HEK293T (cell line): ENCODE results near the gene RPTOR.
"Not testable (repeated sequence)": the region's sequence is repeated elsewhere in the genome, so short reads cannot be mapped to it uniquely, and the experiment has no call there.

Experiments
- ARNT ChIP-seq: fragments of 450-650 bp; IDR thresholded peaks from 2 replicates; pipeline ENCODE4 v1.6.1; 2017; ENCODE audit warnings: mild to moderate bottlenecking
- ELF4 ChIP-seq: fragments of 450-650 bp; IDR thresholded peaks from 2 replicates; pipeline ENCODE4 v1.6.1; 2017; ENCODE audit warnings: antibody characterized with exemption
- FOXA1 ChIP-seq: fragments of 450-650 bp; IDR thresholded peaks from 2 replicates; pipeline ENCODE4 v1.6.1; 2016; ENCODE audit warnings: mild to moderate bottlenecking
- FOXK2 ChIP-seq: fragments of 450-650 bp; IDR thresholded peaks from 2 replicates; pipeline ENCODE4 v1.6.1; 2016; ENCODE audit warnings: mild to moderate bottlenecking
- FOXM1 ChIP-seq: fragments of 450-650 bp; IDR thresholded peaks from 2 replicates; pipeline ENCODE4 v1.6.1; 2017; ENCODE audit warnings: mild to moderate bottlenecking, borderline replicate concordance
- HDGF ChIP-seq: fragments of 450-650 bp; IDR thresholded peaks from 2 replicates; pipeline ENCODE4 v1.6.1; 2017; ENCODE audit warnings: antibody characterized with exemption, borderline replicate concordance
- SP1 ChIP-seq: fragments of 450-650 bp; IDR thresholded peaks from 2 replicates; pipeline ENCODE4 v1.6.1; 2017
- TARDBP ChIP-seq: fragments of 450-650 bp; IDR thresholded peaks from 2 replicates; pipeline ENCODE4 v1.6.1; 2016

- TF ChIP-seq ELF4, ARNT, FOXM1, TARDBP, HDGF, FOXK2, SP1, FOXA1: not testable (repeated sequence)
Observed at GRCh38 chr17:80507177-80507576, 37.5 kb upstream of the RPTOR start.
